Smooth muscle cell (in vitro differentiated cells): ENCODE results near the gene EPHA3. TPM values are rescaled to one million over a fixed set of nuclear protein-coding genes. Genes with fewer than 3 reads are reported as not detected.

ENCODE experiments used
- DNase-seq: peaks from one replicate; lab custom pipeline; 2025; ENCODE audit not compliant: unreplicated experiment; lab: John Stamatoyannopoulos, UW
- H2AFZ ChIP-seq: fragments of 200-600 bp; sonication (generic); 2 replicates; pipeline ENCODE4 v1.6.0; 2016; ENCODE audit warnings: antibody characterized with exemption, low read depth, mild to moderate bottlenecking
- H3F3A ChIP-seq: fragments of 200-600 bp; sonication (generic); 2 replicates; pipeline ENCODE4 v1.6.0; 2017; ENCODE audit warnings: antibody characterized with exemption, low read depth
- H3K27ac ChIP-seq: fragments of 200-600 bp; sonication (generic); 2 replicates; pipeline ENCODE4 v1.5.1; 2016; ENCODE audit warnings: low read depth, mild to moderate bottlenecking
- H3K27me3 ChIP-seq: fragments of 200-600 bp; sonication (generic); 2 replicates; pipeline ENCODE4 v1.6.1; 2016; ENCODE audit warnings: low read depth, mild to moderate bottlenecking
- H3K36me3 ChIP-seq: fragments of 200-600 bp; sonication (generic); 2 replicates; pipeline ENCODE4 v1.5.1; 2016; ENCODE audit warnings: low read depth
- H3K4me1 ChIP-seq: fragments of 200-600 bp; sonication (generic); 2 replicates; pipeline ENCODE4 v1.5.1; 2016; ENCODE audit warnings: low read depth
- H3K4me2 ChIP-seq: fragments of 200-600 bp; sonication (generic); 2 replicates; pipeline ENCODE4 v1.6.0; 2016; ENCODE audit warnings: mild to moderate bottlenecking
- H3K4me3 ChIP-seq: fragments of 200-600 bp; sonication (generic); 2 replicates; pipeline ENCODE4 v1.5.1; 2016; ENCODE audit warnings: mild to moderate bottlenecking
- H3K79me2 ChIP-seq: fragments of 200-600 bp; sonication (generic); 2 replicates; pipeline ENCODE4 v1.6.0; 2016; ENCODE audit warnings: low read depth, mild to moderate bottlenecking
- H3K9ac ChIP-seq: fragments of 200-600 bp; sonication (generic); 2 replicates; pipeline ENCODE4 v1.6.0; 2016; ENCODE audit warnings: low read depth
- H3K9me3 ChIP-seq: fragments of 200-600 bp; sonication (generic); replicated peaks from 2 replicates; pipeline ENCODE4 v1.5.1; 2016; ENCODE audit warnings: low read depth
- H4K20me1 ChIP-seq: fragments of 200-600 bp; sonication (generic); 2 replicates; pipeline ENCODE4 v1.6.0; 2016; ENCODE audit warnings: low read depth
- CTCF ChIP-seq: fragments of 200-600 bp; sonication (generic); IDR thresholded peaks from 2 replicates; pipeline ENCODE4 v1.5.1; 2017; ENCODE audit warnings: borderline replicate concordance, mild to moderate bottlenecking, antibody characterized with exemption; ENCODE audit not compliant: insufficient read depth, poor library complexity, severe bottlenecking
- WGBS: methylation state at CpG from one replicate; pipeline ENCODE4 v1.1.7; 2016; ENCODE audit warnings: low lambda C conversion rate; 5-methylcytosine and 5-hydroxymethylcytosine counted together
- polyA plus RNA-seq: library from polyadenylated mRNA; unstranded; fragments of >200 nt; fragmentation: Nextera tagmentation; extraction: Ambion mirVana; gene quantifications from 2 replicates; pipeline ENCODE4 v1.2.1, GENCODE V29; 2016
- total RNA-seq: library from RNA; depleted of rRNA; stranded (reverse); fragments of >200 nt; gene quantifications from 2 replicates; pipeline ENCODE4 v1.2.3, GENCODE V29; 2014

The EPHA3 gene
- total and polyA plus RNA-seq, 2 experiments from 2014 or later = 0.62 to 1.7 TPM

DNA sequence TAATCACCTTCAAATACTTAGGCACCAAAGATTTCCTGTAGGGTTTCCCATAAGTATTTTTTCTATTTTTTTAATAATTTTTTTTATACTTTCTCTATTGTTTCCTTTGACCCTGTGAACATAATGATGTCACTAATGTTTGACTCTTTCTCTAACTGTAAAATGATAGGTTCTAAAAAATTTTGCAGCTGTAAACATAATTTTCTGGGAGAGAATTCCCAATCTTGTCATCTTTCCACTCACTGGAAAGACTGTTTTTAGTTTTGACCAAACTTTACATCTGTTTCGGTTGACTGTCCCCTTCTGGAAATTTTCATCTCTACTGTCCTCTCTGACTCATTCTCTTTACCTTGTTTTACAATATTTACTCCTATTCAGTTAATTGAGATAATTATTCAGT is 5.5 kb upstream of the EPHA3 start:
- H3K4me2 ChIP-seq = no peak overlapping the region
- H3K9me3 ChIP-seq = no peaks in the 10 kb centered on the region
- peaks cover 14% of the 10 kb centered on the region for H3K27me3 ChIP-seq
- no peaks in the 10 kb centered on the region for H3K79me2 ChIP-seq
- H3K4me3 ChIP-seq = no peak overlapping the region
- no peak overlapping the region for H3K9ac ChIP-seq
- no peak overlapping the region for H2AFZ ChIP-seq
- no peaks in the 10 kb centered on the region for H3K4me1 ChIP-seq
- H3F3A ChIP-seq = no peaks in the 10 kb centered on the region
- no peak for DNase-seq
- WGBS = 96% methylated on average over 1 of the region's 1 CpG
- no peaks in the 10 kb centered on the region for H3K36me3 ChIP-seq
- no peak for TF ChIP-seq CTCF
- no peak overlapping the region for H3K27ac ChIP-seq
- no peaks in the 10 kb centered on the region for H4K20me1 ChIP-seq

DNA sequence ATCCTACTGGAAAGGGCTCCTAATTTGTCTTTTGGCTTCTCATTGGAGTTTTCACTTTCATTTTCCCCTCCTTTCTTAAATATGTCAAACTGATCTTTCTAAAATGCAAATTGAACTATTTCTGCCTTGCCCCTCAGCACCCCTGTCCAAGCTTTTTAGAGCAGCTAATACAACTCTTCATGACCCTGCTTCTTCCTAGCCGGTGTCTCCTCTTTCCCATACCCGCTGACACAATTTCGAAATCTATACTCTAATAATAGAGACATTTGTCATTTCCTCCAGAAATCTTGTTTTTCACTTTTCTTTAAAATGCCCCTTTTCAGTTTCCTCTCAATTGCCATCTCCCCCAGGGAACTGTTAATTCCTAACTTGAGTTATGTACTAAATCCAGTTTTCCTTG is 2.9 kb upstream of the EPHA3 start:
- no peak overlapping the region for H3K9ac ChIP-seq
- no peak overlapping the region for H3K27ac ChIP-seq
- H3K9me3 ChIP-seq = no peaks in the 10 kb centered on the region
- no peak overlapping the region for H2AFZ ChIP-seq
- no peaks in the 10 kb centered on the region for H4K20me1 ChIP-seq
- no peaks in the 10 kb centered on the region for H3F3A ChIP-seq
- H3K4me1 ChIP-seq = no peaks in the 10 kb centered on the region
- H3K79me2 ChIP-seq = no peaks in the 10 kb centered on the region
- no peaks in the 10 kb centered on the region for H3K36me3 ChIP-seq
- 83% methylated on average over 3 of the region's 3 CpGs for WGBS
- H3K4me2 ChIP-seq = no peak overlapping the region
- DNase-seq = no peak
- peaks cover 34% of the 10 kb centered on the region for H3K27me3 ChIP-seq
- TF ChIP-seq CTCF = no peak
- no peak overlapping the region for H3K4me3 ChIP-seq

GRCh38 chr3:89105503-89105902 is 1.9 kb upstream of the EPHA3 start:
- peaks cover 40% of the 10 kb centered on the region for H3K27me3 ChIP-seq

More at GRCh38 chr3:89105503-89105902, 1.9 kb upstream of the EPHA3 start:
- H3K4me2 ChIP-seq = no peak overlapping the region
- 100% methylated on average over 1 of the region's 1 CpG for WGBS
- H3K9ac ChIP-seq = no peak overlapping the region
- H3F3A ChIP-seq = no peaks in the 10 kb centered on the region
- H3K79me2 ChIP-seq = no peaks in the 10 kb centered on the region
- H3K27ac ChIP-seq = no peak overlapping the region
- DNase-seq = no peak
- no peaks in the 10 kb centered on the region for H4K20me1 ChIP-seq
- TF ChIP-seq CTCF = no peak
- no peaks in the 10 kb centered on the region for H3K36me3 ChIP-seq
- no peaks in the 10 kb centered on the region for H3K9me3 ChIP-seq
- no peak overlapping the region for H2AFZ ChIP-seq
- H3K4me3 ChIP-seq = no peak overlapping the region
- H3K4me1 ChIP-seq = no peaks in the 10 kb centered on the region
